OCI-LY7 (cell line): ENCODE results near the gene ADAMTS5. TPM values are rescaled to one million over a fixed set of nuclear protein-coding genes. Genes with fewer than 3 reads are reported as not detected.

Experiments used
- BruUV-seq: library from RNA; stranded (reverse); fragments of 400-500 nt; replicated peaks from 2 replicates; lab custom pipeline; 2021; lab: Mats Ljungman, UMichigan
- CTCF ChIA-PET: fragments of 300-600 bp; sonication (Branson Sonifier 250); formaldehyde crosslinking; loops from one replicate; lab custom pipeline; 2022; ENCODE audit warnings: antibody characterized with exemption; ENCODE audit not compliant: unreplicated experiment; lab: Charles Lee
- POLR2A ChIA-PET: fragments of 300-600 bp; sonication (Branson Sonifier 250); formaldehyde crosslinking; loops from one replicate; lab custom pipeline; 2022; ENCODE audit warnings: antibody characterized with exemption; lab: Charles Lee
- DNase-seq: peaks from one replicate; pipeline ENCODE4 v3.0.0-alpha.2; 2015; ENCODE audit warnings: low spot score
- H2AFZ ChIP-seq: fragments of 200-600 bp; sonication (generic), shearing (Covaris generic); 2 replicates; pipeline ENCODE4 v1.6.1; 2014; ENCODE audit warnings: mild to moderate bottlenecking, antibody characterized with exemption, low read length, moderate library complexity
- H3K27ac ChIP-seq: fragments of 200-600 bp; sonication (generic); 2 replicates; pipeline ENCODE4 v1.5.1; 2014; ENCODE audit warnings: mixed run types, low read depth, mild to moderate bottlenecking, moderate library complexity, low read length, inconsistent platforms; ENCODE audit not compliant: poor library complexity, severe bottlenecking
- H3K36me3 ChIP-seq: fragments of 200-600 bp; sonication (generic); 2 replicates; pipeline ENCODE4 v1.6.1; 2014; ENCODE audit warnings: mild to moderate bottlenecking, antibody characterized with exemption, low read length, moderate library complexity, mixed read lengths; ENCODE audit not compliant: insufficient read depth
- H3K4me1 ChIP-seq: fragments of 200-600 bp; sonication (generic); 2 replicates; pipeline ENCODE4 v1.5.1; 2014; ENCODE audit warnings: mild to moderate bottlenecking, low read length; ENCODE audit not compliant: insufficient read depth, poor library complexity, severe bottlenecking
- H3K4me2 ChIP-seq: fragments of 200-600 bp; sonication (generic); 2 replicates; pipeline ENCODE4 v1.6.1; 2014; ENCODE audit warnings: mild to moderate bottlenecking, low read length
- H3K4me3 ChIP-seq: fragments of 200-600 bp; sonication (generic); 2 replicates; pipeline ENCODE4 v1.5.1; 2014; ENCODE audit warnings: mild to moderate bottlenecking, low read depth, low read length; ENCODE audit not compliant: poor library complexity, severe bottlenecking
- H3K79me2 ChIP-seq: fragments of 200-600 bp; sonication (generic); 2 replicates; pipeline ENCODE4 v1.6.1; 2016; ENCODE audit warnings: low read depth, mild to moderate bottlenecking, low read length, moderate library complexity, mixed read lengths; ENCODE audit not compliant: insufficient read depth
- H3K9me2 ChIP-seq: fragments of 200-600 bp; sonication (generic); 2 replicates; pipeline ENCODE4 v1.6.1; 2016; ENCODE audit warnings: mild to moderate bottlenecking, low read length, mixed read lengths; ENCODE audit not compliant: insufficient read depth
- H3K9me3 ChIP-seq: fragments of 200-600 bp; sonication (generic); 2 replicates; pipeline ENCODE4 v1.6.1; 2014; ENCODE audit warnings: mild to moderate bottlenecking, mixed run types, low read length, mixed read lengths
- H4K20me1 ChIP-seq: fragments of 200-600 bp; sonication (generic); 2 replicates; pipeline ENCODE4 v1.6.1; 2014; ENCODE audit warnings: mild to moderate bottlenecking, antibody characterized with exemption, low read length, moderate library complexity, mixed read lengths; ENCODE audit not compliant: insufficient read depth
- EZH2phosphoT487 ChIP-seq: fragments of 200-600 bp; sonication (generic); IDR thresholded peaks from 2 replicates; pipeline ENCODE4 v1.6.1; 2018; ENCODE audit warnings: low read depth, borderline replicate concordance, mild to moderate bottlenecking, mixed run types, antibody characterized with exemption, low read length, moderate library complexity, mixed read lengths
- intact Hi-C: fragments of 100-400 bp; cut with micrococcal nuclease; formaldehyde crosslinking; loops from one replicate; pipeline ENCODE4 v1.10.0; 2022; ENCODE audit not compliant: unreplicated experiment
- total RNA-seq, 2 experiments: library from RNA; depleted of rRNA in 1 of 2; stranded (reverse); fragments of >200 nt in 1 of 2; shearing (Covaris generic) in 1 of 2; gene quantifications; 2 replicates each; pipeline ENCODE4 v1.2.3, GENCODE V29; 2014 to 2022
- TF ChIP-seq, protein P1 (sequence below): fragments of 200-600 bp; sonication (generic); conservative IDR thresholded peaks from 2 replicates; pipeline ENCODE4 v1.5.1; 2014; ENCODE audit warnings: mild to moderate bottlenecking, antibody characterized with exemption, low read length, moderate library complexity, mixed read lengths

The ADAMTS5 gene
- total RNA-seq, 2 experiments from 2014 or later: not detected

DNA sequence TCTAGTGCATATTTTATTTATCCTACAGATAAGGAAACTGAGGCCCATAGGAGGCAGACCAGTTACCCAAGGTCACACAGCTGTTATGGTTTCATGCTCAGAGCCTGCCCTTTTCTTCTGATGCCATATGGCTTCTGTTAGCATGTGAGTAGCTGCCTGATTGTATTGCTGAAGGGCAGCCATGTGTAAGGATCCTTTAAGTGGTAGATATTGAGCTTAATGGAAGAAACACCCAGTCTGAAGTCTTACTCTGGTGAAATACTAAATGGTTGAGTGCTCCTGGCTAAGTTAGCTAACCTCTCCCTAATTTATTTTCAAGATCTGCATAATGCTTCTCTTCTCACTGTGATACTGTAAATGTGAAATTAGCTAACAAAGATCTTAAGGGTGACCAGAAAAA, 30.9 kb downstream of the ADAMTS5 start:
- Histone ChIP-seq H3K4me2 (no peak overlapping the region), H3K4me3 (no peak overlapping the region), H3K79me2 (no peaks in the 10 kb centered on the region), H3K9me3 (0 out of 2 replicates have a peak, but pooled peaks cover 5% of the 10 kb centered on the region), H4K20me1 (no peaks in the 10 kb centered on the region), H2AFZ (no peak overlapping the region), H3K27ac (no peak overlapping the region), H3K36me3 (no peaks in the 10 kb centered on the region), H3K4me1 (no peaks in the 10 kb centered on the region), H3K9me2 (no peaks in the 10 kb centered on the region)
- no peak for DNase-seq
- intact Hi-C loops: no loop called here
- ChIA-PET POLR2A (interaction anchor here (1.0 kb wide), 1 partner anchor 26 kb away, joined by 3 read pairs; no protein-coding TSS in a partner anchor), CTCF (no interaction called here)
- no TSS peak for BruUV-seq
- TF ChIP-seq, protein P1, sequence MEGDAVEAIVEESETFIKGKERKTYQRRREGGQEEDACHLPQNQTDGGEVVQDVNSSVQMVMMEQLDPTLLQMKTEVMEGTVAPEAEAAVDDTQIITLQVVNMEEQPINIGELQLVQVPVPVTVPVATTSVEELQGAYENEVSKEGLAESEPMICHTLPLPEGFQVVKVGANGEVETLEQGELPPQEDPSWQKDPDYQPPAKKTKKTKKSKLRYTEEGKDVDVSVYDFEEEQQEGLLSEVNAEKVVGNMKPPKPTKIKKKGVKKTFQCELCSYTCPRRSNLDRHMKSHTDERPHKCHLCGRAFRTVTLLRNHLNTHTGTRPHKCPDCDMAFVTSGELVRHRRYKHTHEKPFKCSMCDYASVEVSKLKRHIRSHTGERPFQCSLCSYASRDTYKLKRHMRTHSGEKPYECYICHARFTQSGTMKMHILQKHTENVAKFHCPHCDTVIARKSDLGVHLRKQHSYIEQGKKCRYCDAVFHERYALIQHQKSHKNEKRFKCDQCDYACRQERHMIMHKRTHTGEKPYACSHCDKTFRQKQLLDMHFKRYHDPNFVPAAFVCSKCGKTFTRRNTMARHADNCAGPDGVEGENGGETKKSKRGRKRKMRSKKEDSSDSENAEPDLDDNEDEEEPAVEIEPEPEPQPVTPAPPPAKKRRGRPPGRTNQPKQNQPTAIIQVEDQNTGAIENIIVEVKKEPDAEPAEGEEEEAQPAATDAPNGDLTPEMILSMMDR: no peak
- TF ChIP-seq EZH2phosphoT487: no peak

DNA sequence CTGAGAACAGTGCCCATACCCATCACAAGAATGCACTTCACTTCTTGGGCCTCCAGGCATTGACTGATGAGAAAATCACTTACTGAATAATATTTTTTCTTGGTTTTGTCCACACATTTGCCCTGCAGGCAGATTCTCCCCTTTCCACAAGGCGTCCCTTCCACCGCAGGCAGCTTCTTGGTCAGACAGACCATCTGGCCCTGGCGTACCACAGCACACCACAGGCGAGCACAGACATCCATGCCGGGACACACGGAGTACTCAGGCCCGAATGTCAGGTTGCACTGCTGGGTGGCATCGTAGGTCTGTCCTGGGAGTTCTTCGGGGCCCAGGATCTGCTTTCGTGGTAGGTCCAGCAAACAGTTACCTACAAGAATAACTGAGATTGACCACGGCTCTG, 32.5 kb downstream of the ADAMTS5 start:
- 0 out of 2 replicates have a peak, but pooled peaks cover 5% of the 10 kb centered on the region for H3K9me3 ChIP-seq
- H2AFZ ChIP-seq: no peak overlapping the region
- no peak overlapping the region for H3K4me2 ChIP-seq
- no TSS peak for BruUV-seq
- H3K36me3 ChIP-seq: no peaks in the 10 kb centered on the region
- CTCF ChIA-PET: no interaction called here
- H3K9me2 ChIP-seq: no peaks in the 10 kb centered on the region
- H3K4me1 ChIP-seq: no peaks in the 10 kb centered on the region
- H3K27ac ChIP-seq: no peak overlapping the region
- DNase-seq: no peak
- no peak for TF ChIP-seq EZH2phosphoT487
- TF ChIP-seq, protein P1: no peak
- no peak overlapping the region for H3K4me3 ChIP-seq
- H4K20me1 ChIP-seq: no peaks in the 10 kb centered on the region
- H3K79me2 ChIP-seq: no peaks in the 10 kb centered on the region
- intact Hi-C loops: no loop called here
- POLR2A ChIA-PET: no interaction called here

DNA sequence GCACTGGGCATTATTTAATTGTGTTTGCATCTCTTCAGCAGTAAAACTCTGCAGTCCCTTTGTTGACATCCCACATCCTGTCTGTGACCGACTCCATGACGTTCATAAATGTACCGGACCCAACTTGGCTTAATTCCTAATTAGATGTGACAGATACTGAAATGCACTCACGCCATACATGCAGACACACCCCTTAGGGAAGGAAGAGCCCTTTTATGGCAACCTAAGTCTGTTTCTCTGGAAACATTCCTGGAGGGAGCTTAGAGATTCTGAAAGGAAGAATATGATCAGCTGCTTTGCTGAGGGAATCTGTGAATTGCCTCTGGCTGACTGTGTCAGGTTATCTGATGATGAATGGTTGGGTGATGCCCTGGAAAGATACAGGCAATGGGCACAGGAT, 33.4 kb downstream of the ADAMTS5 start:
- H3K36me3 ChIP-seq: no peaks in the 10 kb centered on the region
- H3K4me1 ChIP-seq: no peaks in the 10 kb centered on the region
- intact Hi-C loops: no loop called here
- CTCF ChIA-PET: no interaction called here
- H3K27ac ChIP-seq: no peak overlapping the region
- TF ChIP-seq, protein P1: no peak
- TF ChIP-seq EZH2phosphoT487: no peak
- no peak overlapping the region for H3K4me2 ChIP-seq
- POLR2A ChIA-PET: interaction anchor here (0.6 kb wide), 1 partner anchor 14 kb away, joined by 3 read pairs; no protein-coding TSS in a partner anchor
- H3K9me2 ChIP-seq: no peaks in the 10 kb centered on the region
- no peak overlapping the region for H3K4me3 ChIP-seq
- H3K9me3 ChIP-seq: 0 out of 2 replicates have a peak, but pooled peaks cover 5% of the 10 kb centered on the region
- H3K79me2 ChIP-seq: no peaks in the 10 kb centered on the region
- DNase-seq: no peak
- no peaks in the 10 kb centered on the region for H4K20me1 ChIP-seq
- H2AFZ ChIP-seq: no peak overlapping the region
- BruUV-seq: no TSS peak
